Keratinocyte (primary cell): Measurements from ENCODE around the gene VAX1.

Source experiments
- CTCF ChIP-seq, 3 experiments: IDR thresholded peaks in 1 of 3; conservative IDR thresholded peaks in 1 of 3; optimal IDR thresholded peaks in 1 of 3; 2 replicates in 2 of 3; 3 replicates in 1 of 3; pipeline versions ENCODE3 to v1.5.1; 2011; ENCODE audit warnings: low read length in 3 of 3, mild to moderate bottlenecking in 3 of 3, moderate library complexity in 2 of 3, control low read depth in 1 of 3, inconsistent platforms in 1 of 3; ENCODE audit not compliant: insufficient read depth in 2 of 3; ENCODE audit errors: extremely low read depth in 1 of 3
- EZH2 ChIP-seq: IDR thresholded peaks from one replicate; pipeline ENCODE4 v1.6.1; 2012; ENCODE audit warnings: inconsistent platforms, mild to moderate bottlenecking, low read length, moderate library complexity

GRCh38 chr10:117169480-117169879 is 31.4 kb upstream of the VAX1 start:
- no peak for TF ChIP-seq CTCF (optimal IDR thresholded peaks at IDR 0.05 in 1 of 3, IDR thresholded peaks at IDR 0.05 in 1 of 3, conservative IDR thresholded peaks at IDR 0.05 in 1 of 3; ENCODE audit: extremely low read depth in 1 of 3, insufficient read depth in 2 of 3, low read length in 3 of 3)
- no peak for TF ChIP-seq EZH2
